Smooth muscle cell (in vitro differentiated cells): Measurements from ENCODE around the gene ZBTB3. TPM values are rescaled to one million over a fixed set of nuclear protein-coding genes. Genes with fewer than 3 reads are reported as not detected.

Experiments used
- DNase-seq: peaks from one replicate; lab custom pipeline; 2025; ENCODE audit not compliant: unreplicated experiment; lab: John Stamatoyannopoulos, UW
- H2AFZ ChIP-seq: fragments of 200-600 bp; sonication (generic); 2 replicates; pipeline ENCODE4 v1.6.0; 2016; ENCODE audit warnings: antibody characterized with exemption, low read depth, mild to moderate bottlenecking
- H3F3A ChIP-seq: fragments of 200-600 bp; sonication (generic); 2 replicates; pipeline ENCODE4 v1.6.0; 2017; ENCODE audit warnings: antibody characterized with exemption, low read depth
- H3K27ac ChIP-seq: fragments of 200-600 bp; sonication (generic); 2 replicates; pipeline ENCODE4 v1.5.1; 2016; ENCODE audit warnings: low read depth, mild to moderate bottlenecking
- H3K27me3 ChIP-seq: fragments of 200-600 bp; sonication (generic); 2 replicates; pipeline ENCODE4 v1.6.1; 2016; ENCODE audit warnings: low read depth, mild to moderate bottlenecking
- H3K36me3 ChIP-seq: fragments of 200-600 bp; sonication (generic); 2 replicates; pipeline ENCODE4 v1.5.1; 2016; ENCODE audit warnings: low read depth
- H3K4me1 ChIP-seq: fragments of 200-600 bp; sonication (generic); 2 replicates; pipeline ENCODE4 v1.5.1; 2016; ENCODE audit warnings: low read depth
- H3K4me2 ChIP-seq: fragments of 200-600 bp; sonication (generic); 2 replicates; pipeline ENCODE4 v1.6.0; 2016; ENCODE audit warnings: mild to moderate bottlenecking
- H3K4me3 ChIP-seq: fragments of 200-600 bp; sonication (generic); 2 replicates; pipeline ENCODE4 v1.5.1; 2016; ENCODE audit warnings: mild to moderate bottlenecking
- H3K79me2 ChIP-seq: fragments of 200-600 bp; sonication (generic); 2 replicates; pipeline ENCODE4 v1.6.0; 2016; ENCODE audit warnings: low read depth, mild to moderate bottlenecking
- H3K9ac ChIP-seq: fragments of 200-600 bp; sonication (generic); 2 replicates; pipeline ENCODE4 v1.6.0; 2016; ENCODE audit warnings: low read depth
- H3K9me3 ChIP-seq: fragments of 200-600 bp; sonication (generic); replicated peaks from 2 replicates; pipeline ENCODE4 v1.5.1; 2016; ENCODE audit warnings: low read depth
- H4K20me1 ChIP-seq: fragments of 200-600 bp; sonication (generic); 2 replicates; pipeline ENCODE4 v1.6.0; 2016; ENCODE audit warnings: low read depth
- CTCF ChIP-seq: fragments of 200-600 bp; sonication (generic); IDR thresholded peaks from 2 replicates; pipeline ENCODE4 v1.5.1; 2017; ENCODE audit warnings: borderline replicate concordance, mild to moderate bottlenecking, antibody characterized with exemption; ENCODE audit not compliant: insufficient read depth, poor library complexity, severe bottlenecking
- WGBS: methylation state at CpG from one replicate; pipeline ENCODE4 v1.1.7; 2016; ENCODE audit warnings: low lambda C conversion rate; 5-methylcytosine and 5-hydroxymethylcytosine counted together
- polyA plus RNA-seq: library from polyadenylated mRNA; unstranded; fragments of >200 nt; fragmentation: Nextera tagmentation; extraction: Ambion mirVana; gene quantifications from 2 replicates; pipeline ENCODE4 v1.2.1, GENCODE V29; 2016
- total RNA-seq: library from RNA; depleted of rRNA; stranded (reverse); fragments of >200 nt; gene quantifications from 2 replicates; pipeline ENCODE4 v1.2.3, GENCODE V29; 2014

The ZBTB3 gene
- total and polyA plus RNA-seq, 2 experiments from 2014 or later, result 3.3 to 3.6 TPM

- H3F3A ChIP-seq, result peaks cover 44% of the 10 kb centered on the region
- WGBS, result 75% methylated on average over 8 of the region's 8 CpGs
- no peaks in the 10 kb centered on the region for H3K27me3 ChIP-seq
- peak overlapping the region; percentile 17 for H3K27ac ChIP-seq
- H3K79me2 ChIP-seq, result peaks cover 25% of the 10 kb centered on the region
- H4K20me1 ChIP-seq, result no peaks in the 10 kb centered on the region
- H3K4me1 ChIP-seq, result peaks cover 14% of the 10 kb centered on the region
- H3K9ac ChIP-seq, result no peak overlapping the region
- no peak overlapping the region for H3K4me2 ChIP-seq
- no peak for DNase-seq
- no peak overlapping the region for H2AFZ ChIP-seq
- H3K9me3 ChIP-seq, result no peaks in the 10 kb centered on the region
- H3K4me3 ChIP-seq, result no peak overlapping the region
- H3K36me3 ChIP-seq, result peaks cover 19% of the 10 kb centered on the region
- no peak for TF ChIP-seq CTCF
Measured at GRCh38 chr11:62794201-62794775, 40.3 kb upstream of the ZBTB3 start.

GRCh38 chr11:62792202-62792575 lies 38.2 kb upstream of the ZBTB3 start:
- H3K9ac ChIP-seq, result peak overlapping the region; percentile 86
- DNase-seq, result peak; percentile 42
- peaks cover 51% of the 10 kb centered on the region for H3F3A ChIP-seq
- H3K4me1 ChIP-seq, result peaks cover 14% of the 10 kb centered on the region
- WGBS, result 7% methylated on average over 11 of the region's 11 CpGs
- no peak overlapping the region for H2AFZ ChIP-seq
- H3K27me3 ChIP-seq, result no peaks in the 10 kb centered on the region
- peak overlapping the region; percentile 96 for H3K4me3 ChIP-seq
- H3K79me2 ChIP-seq, result peaks cover 39% of the 10 kb centered on the region
- H3K27ac ChIP-seq, result peak overlapping the region; percentile 88
- H3K9me3 ChIP-seq, result no peaks in the 10 kb centered on the region
- H3K4me2 ChIP-seq, result peak overlapping the region; percentile 98
- peaks cover 19% of the 10 kb centered on the region for H3K36me3 ChIP-seq
- H4K20me1 ChIP-seq, result peaks cover 5% of the 10 kb centered on the region
- TF ChIP-seq CTCF, result no peak

GRCh38 chr11:62791501-62792201 lies 37.7 kb upstream of the ZBTB3 start, which contains the start of gene TMEM223:
TMEM223 (minus strand) TSS chr11:62792006; CDS start chr11:62791994, 12 bp downstream.
- peaks cover 51% of the 10 kb centered on the region for H3F3A ChIP-seq
- H3K27me3 ChIP-seq, result no peaks in the 10 kb centered on the region
- H2AFZ ChIP-seq, result no peak within 1 kb of the TSS
- peak within 1 kb of the TSS; percentile 96 for H3K4me3 ChIP-seq
- H4K20me1 ChIP-seq, result peaks cover 5% of the 10 kb centered on the region
- no peaks in the 10 kb centered on the region for H3K9me3 ChIP-seq
- peak; percentile 52 for DNase-seq
- peaks cover 14% of the 10 kb centered on the region for H3K4me1 ChIP-seq
- peak within 1 kb of the TSS; percentile 98 for H3K4me2 ChIP-seq
- H3K27ac ChIP-seq, result peak within 1 kb of the TSS; percentile 88
- peaks cover 39% of the 10 kb centered on the region for H3K79me2 ChIP-seq
- no peak for TF ChIP-seq CTCF
- H3K9ac ChIP-seq, result peak within 1 kb of the TSS; percentile 86
- H3K36me3 ChIP-seq, result peaks cover 19% of the 10 kb centered on the region
- under 1% methylated on average over 54 of the region's 58 CpGs for WGBS

GRCh38 chr11:62789576-62789975 lies 35.6 kb upstream of the ZBTB3 start:
- Histone ChIP-seq H3K36me3 (peaks cover 3% of the 10 kb centered on the region), H3K27me3 (no peaks in the 10 kb centered on the region), H3K27ac (no peak overlapping the region), H3K4me1 (peaks cover 14% of the 10 kb centered on the region), H3K79me2 (peaks cover 39% of the 10 kb centered on the region), H2AFZ (no peak overlapping the region), H3K9me3 (no peaks in the 10 kb centered on the region), H3K9ac (no peak overlapping the region), H4K20me1 (peaks cover 5% of the 10 kb centered on the region), H3K4me2 (no peak overlapping the region), H3K4me3 (no peak overlapping the region), H3F3A (peaks cover 43% of the 10 kb centered on the region)
- TF ChIP-seq CTCF, result no peak
- 90% methylated on average over 3 of the region's 3 CpGs for WGBS
- no peak for DNase-seq
